GM08714 (cell line): ENCODE data around the gene MDK.

ENCODE experiments used
- H3K4me3 ChIP-seq: fragments of 200-500 bp; sonication (Bioruptor generic); 2 replicates; pipeline ENCODE4 v1.5.1; 2014; ENCODE audit warnings: mild to moderate bottlenecking, low read length, inconsistent platforms
- ZNF274 ChIP-seq: IDR thresholded peaks from 2 replicates; pipeline ENCODE4 v1.6.1; 2012; ENCODE audit warnings: mild to moderate bottlenecking, low read depth, low read length

Gene MDK

DNA sequence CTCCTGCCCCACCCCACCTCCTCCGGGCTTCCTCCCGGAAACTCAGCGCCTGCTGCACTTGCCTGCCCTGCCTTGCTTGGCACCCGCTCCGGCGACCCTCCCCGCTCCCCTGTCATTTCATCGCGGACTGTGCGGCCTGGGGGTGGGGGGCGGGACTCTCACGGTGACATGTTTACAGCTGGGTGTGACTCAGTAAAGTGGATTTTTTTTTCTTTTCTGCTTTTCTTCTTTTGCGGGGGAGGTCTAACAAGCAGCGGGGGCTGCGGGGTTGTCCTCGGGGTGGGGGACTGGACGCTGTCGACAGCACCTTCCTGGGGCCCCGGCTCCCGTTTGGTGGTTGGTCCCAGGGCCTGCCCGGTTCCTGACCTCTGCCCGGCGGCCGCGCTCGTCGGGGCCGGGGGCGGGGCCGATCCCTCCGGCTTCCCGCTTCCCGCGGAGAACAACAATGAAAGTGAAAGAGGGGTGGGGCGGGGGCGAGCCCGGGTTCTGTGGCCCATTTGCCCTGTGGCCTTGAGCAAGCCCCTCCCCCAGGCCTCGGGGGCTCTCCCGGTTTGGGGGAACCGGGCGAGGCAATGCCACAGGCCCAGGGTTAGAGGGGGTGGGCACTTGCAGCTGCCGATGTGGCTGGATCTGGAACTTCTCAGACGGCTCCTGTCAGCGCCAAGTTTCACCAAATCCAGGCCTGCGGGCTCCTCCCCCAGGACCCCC, 975 bp upstream of the MDK start:
- peak overlapping the region; percentile 44; the same call in 1 of the 2 replicates for H3K4me3 ChIP-seq
- TF ChIP-seq ZNF274: no peak

DNA sequence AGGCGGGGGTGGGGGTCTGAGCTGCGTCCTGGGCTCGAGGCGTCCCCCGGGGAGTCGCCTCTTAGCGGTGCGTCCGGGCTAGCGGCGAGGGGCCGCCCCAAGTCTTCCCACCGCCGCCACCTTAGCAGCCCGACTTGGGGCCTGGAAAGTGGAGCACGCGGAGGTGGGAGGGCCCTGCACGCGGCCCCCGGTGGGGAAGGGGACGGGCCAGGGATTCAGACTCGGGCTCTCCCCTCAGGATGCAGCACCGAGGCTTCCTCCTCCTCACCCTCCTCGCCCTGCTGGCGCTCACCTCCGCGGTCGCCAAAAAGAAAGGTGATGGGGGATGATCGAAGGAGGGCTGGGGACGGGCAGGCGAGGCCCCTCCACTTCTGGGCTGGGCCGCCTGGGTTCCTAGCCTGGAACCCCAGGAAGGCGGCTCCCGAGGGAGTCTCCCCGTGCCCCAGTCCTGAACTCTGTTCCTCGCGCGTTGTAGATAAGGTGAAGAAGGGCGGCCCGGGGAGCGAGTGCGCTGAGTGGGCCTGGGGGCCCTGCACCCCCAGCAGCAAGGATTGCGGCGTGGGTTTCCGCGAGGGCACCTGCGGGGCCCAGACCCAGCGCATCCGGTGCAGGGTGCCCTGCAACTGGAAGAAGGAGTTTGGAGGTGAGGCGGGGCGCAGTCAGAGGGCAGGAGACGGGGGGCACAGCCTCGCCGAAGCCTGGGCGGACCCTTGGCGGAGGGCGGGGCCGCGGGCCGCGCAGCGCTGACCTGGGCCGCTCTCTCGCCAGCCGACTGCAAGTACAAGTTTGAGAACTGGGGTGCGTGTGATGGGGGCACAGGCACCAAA, 563 bp downstream of the MDK start:
- peak overlapping the region; percentile 55 for H3K4me3 ChIP-seq
- no peak for TF ChIP-seq ZNF274

DNA sequence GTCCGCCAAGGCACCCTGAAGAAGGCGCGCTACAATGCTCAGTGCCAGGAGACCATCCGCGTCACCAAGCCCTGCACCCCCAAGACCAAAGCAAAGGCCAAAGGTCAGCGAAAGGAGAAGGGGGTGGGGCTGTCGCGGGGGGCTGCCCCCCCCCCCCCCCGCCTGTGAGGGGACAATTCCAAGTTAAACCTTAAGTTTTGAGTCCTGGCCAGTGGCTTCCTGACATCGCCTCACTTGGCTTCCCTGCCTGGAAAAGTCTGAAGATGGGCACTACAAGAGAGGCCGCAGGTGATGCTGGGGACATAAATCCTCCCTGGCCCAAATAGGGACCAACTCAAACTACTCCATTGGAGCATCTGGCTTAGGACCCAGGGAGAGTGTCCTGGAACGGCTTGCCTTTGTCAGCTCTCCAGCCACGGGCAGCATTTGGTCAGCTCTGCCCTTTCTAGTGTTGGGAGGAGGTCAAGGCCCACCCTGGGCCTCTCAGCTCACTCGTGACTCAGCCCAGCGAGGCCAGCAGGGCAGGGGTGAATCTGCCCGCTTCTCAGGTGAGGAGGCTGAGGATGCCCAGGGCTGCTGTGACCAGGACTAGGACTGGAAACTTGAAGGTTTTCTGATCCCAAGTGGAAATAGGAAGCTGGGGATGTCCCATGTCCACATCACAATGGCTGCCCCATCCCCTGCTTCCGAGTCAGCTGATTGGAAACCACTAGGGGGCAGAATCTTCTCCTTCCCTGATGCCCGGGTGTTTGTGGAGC, 1.4 kb downstream of the MDK start:
- H3K4me3 ChIP-seq: no peak overlapping the region
- TF ChIP-seq ZNF274: no peak

DNA sequence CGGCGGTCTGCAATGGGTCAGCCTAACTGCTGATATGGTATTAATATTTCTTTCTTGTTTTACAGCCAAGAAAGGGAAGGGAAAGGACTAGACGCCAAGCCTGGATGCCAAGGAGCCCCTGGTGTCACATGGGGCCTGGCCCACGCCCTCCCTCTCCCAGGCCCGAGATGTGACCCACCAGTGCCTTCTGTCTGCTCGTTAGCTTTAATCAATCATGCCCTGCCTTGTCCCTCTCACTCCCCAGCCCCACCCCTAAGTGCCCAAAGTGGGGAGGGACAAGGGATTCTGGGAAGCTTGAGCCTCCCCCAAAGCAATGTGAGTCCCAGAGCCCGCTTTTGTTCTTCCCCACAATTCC, 1.9 kb downstream of the MDK start:
- no peak for TF ChIP-seq ZNF274
- no peak overlapping the region for H3K4me3 ChIP-seq

DNA sequence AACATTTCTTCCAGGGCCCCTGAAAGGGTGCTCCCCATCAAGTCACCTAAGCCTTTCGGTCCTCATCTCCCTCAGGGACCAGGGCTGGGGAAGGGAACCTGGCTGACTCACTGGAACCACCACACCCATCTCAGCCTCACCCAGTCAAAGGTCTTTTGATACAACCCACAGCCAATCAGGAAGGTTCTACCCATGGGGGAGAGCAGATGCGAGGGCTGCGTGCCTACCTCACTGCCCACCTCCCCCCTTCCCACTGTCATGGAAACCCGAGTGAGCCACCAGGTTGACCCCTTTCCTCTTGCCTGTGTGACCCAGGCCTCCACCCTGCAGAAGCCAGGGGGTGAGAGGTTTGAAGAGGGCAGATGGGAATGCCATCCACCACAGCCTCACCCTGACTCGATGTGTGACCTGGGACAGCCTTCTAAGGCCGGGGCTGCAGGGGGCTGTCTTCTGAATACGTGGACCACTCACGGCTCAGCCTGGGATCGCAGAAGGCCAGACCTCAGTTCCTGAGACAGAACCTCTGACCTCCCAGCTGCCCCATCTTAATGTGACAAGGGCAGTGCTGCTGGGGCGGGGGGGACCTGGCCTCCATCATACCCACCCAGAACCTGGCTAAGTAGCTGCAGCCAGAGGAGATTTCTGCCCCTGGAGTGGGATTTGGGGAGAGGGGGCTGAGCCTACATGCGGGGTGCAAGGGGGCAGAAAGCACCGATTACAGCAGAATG, 2.7 kb downstream of the MDK start:
- no peak for TF ChIP-seq ZNF274
- no peak overlapping the region for H3K4me3 ChIP-seq

DNA sequence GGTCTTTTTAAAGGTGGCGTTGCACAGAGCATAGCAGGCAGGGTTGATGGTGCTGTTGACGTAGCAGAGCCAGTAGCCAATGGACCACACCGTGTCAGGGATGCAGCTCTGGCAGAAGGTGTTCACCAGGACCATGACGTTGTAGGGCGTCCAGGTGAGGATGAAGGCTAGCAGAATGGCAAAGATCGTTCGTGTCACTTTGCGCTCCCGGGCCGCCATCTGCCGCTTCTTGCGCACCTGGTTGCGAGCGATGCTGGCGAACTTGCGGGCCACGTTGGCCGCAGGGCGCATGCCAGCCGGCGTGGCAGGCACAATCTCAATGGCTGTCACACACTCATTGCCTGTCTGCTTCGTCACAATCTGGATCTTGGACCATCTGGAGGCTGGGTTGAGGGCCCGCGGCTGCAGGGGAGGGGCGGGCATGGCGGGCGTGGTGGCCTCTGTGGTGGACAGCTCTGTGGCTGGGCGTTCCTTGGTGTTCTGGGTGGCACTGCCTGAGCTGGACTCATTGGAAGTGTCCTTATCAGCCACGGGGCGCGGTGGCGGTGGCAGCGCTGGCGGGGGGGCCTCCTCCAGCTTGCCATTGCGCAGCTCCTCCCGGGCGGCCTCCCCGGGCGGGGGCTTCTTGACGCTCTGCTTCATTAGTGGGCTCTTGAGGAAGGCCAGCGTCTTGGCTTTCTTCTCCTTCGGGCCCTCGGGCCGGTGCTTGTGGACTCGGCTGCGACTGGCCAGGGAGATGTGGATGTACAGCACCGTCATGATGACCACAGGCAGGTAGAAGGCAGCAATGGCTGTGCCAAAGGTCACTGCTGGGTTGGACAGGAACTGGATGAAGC, 3.9 kb downstream of the MDK start:
- no peak for TF ChIP-seq ZNF274
- H3K4me3 ChIP-seq: no peak overlapping the region

DNA sequence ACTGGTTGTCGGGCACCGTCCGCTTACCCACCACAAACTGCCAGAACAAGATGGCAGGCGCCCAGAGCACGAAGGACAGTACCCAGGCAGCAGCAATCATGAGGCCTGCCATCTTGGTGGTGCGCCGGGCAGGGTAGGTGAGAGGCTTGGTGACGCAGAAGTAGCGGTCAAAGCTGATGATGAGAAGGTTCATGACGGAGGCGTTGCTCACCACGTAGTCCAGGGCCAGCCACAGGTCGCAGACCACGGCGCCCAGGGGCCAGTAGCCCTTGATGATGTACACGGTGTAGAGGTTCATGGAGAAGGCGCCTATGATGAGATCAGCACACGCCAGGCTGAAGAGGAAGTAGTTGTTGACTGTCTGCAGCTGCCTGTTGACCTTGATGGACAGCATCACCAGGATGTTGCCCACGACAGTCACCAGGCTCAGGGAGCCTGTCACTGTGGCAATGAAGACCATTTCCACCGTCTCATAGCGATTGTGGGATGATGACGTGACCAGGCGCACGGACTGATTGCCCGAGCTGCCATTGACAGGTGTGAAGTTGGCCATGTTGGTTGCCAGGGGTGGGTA, 4.6 kb downstream of the MDK start:
- no peak overlapping the region for H3K4me3 ChIP-seq
- no peak for TF ChIP-seq ZNF274

DNA sequence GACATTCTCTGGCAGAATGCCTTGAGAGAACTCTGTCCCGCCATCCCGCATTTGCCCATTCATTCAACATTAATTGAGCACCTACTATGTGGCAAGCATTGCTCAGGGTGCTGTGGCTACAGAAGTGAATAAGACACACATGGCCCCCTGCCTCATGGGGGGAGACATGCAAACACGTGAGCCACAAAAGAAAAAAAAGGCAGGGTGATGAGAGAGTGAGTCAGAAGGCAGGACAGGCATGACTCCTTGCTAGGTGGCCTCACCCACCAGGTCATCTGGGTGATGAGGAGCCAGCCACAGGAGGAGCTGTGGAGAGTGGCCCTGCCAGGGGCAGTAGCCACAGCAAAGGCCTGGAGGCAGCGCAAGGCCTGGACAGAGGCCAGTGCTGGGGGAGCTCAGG, 5.2 kb downstream of the MDK start:
- no peak for TF ChIP-seq ZNF274
- H3K4me3 ChIP-seq: no peak overlapping the region

DNA sequence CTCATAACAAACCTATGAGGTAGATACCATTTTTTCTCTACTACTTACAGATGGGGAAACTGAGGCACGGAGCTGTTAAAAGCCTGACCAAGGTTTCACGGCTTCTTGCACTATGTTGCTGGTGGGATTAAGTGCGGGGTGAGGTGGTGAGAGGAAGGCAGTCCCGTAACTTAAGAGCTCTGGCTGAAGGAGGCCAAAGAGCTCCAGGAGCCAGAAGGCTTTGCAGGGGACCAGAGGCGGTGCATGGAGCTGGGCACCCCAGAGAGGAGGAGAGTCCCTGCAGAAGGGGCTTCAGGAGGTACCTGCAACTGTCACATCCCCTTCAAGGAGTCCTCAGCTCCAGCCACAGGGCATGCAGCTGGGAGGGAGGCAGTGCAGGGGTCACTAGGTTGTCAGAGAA, 6.0 kb downstream of the MDK start:
- no peak for TF ChIP-seq ZNF274
- H3K4me3 ChIP-seq: no peak overlapping the region

DNA sequence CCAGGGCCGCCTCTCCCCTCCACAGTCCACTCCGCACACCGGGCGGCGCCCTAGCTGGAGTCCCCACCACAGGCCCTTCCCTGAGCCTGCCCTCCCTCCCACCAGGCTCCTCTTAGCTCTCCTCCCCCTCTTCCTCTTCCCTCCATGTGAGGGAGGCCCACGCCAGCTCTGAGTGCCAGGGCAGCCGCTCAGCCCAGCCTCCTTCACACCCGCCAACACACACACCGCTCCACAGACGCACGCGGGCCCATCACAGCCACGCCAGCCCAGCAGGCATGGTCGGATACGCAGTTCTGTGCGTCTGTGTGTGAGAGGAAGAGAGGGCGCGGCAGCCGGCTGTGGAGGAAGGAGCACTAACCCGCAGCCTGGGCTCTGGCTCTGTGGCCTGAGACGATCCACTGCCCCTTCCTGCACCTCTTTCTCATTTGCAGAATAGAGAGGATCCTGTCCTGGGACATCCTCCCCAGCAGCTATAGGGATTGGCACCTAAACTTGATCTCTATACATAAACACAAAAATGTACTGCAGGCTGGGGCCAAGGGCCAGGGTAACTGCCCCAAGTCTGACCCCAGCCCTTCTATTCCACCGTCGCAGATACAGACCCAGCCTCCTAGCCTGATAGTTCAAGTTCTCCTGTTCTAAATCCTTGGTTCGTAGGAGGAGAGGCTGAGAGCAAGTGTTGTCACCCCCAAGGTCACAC, 6.6 kb downstream of the MDK start:
- TF ChIP-seq ZNF274: no peak

DNA sequence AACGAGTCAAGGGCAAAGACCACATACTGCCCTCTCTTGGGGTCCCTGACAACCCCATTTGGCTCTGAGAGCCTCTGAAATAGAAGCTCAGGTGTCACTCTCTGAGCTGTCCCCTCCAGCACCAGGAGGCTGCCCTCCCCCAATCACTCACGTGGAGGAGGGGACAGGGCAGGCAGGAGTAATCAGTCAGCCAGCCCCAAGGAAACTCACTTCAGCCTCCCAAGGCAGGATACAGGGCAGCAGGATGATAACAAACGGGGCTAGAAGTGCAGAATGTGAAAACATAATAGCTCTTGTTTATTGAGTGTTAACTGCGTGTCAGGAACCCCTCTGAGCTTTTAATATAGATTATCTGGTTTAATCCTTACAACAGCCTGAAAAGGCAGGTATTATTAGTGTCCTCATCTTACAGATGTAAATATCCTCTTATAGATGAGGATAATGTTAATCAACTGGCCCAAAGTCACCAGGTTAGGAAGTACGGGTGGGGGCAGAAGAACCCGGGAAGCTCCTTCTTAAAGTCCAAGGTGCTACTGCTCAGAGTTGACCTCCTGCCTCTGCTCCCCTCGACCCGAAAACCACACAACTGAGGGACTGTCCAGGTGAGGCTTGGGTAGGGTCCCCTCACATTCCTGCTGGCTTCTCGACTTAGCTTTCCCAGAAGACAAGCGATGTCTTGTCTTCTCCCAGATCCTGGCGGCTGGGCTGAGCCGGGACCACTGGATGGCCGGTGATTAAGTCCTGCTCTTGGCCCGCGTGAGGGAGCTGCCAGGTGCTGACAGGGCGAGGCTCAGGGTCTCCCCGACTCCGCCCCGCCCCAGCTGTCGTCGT, 7.4 kb downstream of the MDK start:
- TF ChIP-seq ZNF274: no peak
- H3K4me3 ChIP-seq: no peak overlapping the region

More for the DNA sequence above, 6.6 kb downstream of the MDK start:
- no peak overlapping the region for H3K4me3 ChIP-seq
